GM18511 (cell line): ENCODE data around the gene UBR4.
A peak's percentile ranks its signal among the peaks of the same experiment; 100 is the strongest.
"Not testable (repeated sequence)": the region's sequence is repeated elsewhere in the genome, so short reads cannot be mapped to it uniquely, and the experiment has no call there.

Experiments used
- ATAC-seq: cut with Tn5 transposase; IDR thresholded peaks from one replicate; pipeline ENCODE4 v1.9.1; 2021; ENCODE audit warnings: mild to moderate bottlenecking, moderate library complexity; ENCODE audit not compliant: unreplicated experiment

UBR4 gene

GRCh38 chr1:19220080-19220846 is 10.2 kb upstream of the UBR4 start:
- no peak for ATAC-seq

- ATAC-seq: no peak
These were observed 9.4 kb upstream of the UBR4 start for GRCh38 chr1:19219451-19219850.

DNA sequence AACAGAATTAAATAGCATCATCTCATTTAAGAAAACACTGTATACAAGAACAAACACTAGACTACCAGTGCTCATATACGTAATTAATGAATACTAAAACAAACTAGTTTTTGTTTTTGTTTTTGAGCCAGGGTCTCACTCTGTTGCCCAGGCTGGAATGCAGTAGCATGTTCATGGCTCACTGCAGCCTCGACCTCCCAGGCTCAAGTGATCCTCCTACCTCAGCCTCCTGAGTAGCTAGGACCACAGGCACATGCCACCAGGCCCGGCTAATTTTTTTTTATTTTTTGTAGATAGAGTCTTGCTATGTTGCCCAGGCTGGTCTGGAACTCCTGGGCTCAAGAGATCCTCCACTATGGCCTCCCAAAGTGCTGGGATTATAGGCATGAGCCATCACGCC is 6.5 kb upstream of the UBR4 start:
- not testable (repeated sequence) for ATAC-seq

GRCh38 chr1:19213580-19213979 is 3.5 kb upstream of the UBR4 start:
- no peak for ATAC-seq

- no peak for ATAC-seq
These were observed 2.1 kb upstream of the UBR4 start for GRCh38 chr1:19212167-19212566.

DNA sequence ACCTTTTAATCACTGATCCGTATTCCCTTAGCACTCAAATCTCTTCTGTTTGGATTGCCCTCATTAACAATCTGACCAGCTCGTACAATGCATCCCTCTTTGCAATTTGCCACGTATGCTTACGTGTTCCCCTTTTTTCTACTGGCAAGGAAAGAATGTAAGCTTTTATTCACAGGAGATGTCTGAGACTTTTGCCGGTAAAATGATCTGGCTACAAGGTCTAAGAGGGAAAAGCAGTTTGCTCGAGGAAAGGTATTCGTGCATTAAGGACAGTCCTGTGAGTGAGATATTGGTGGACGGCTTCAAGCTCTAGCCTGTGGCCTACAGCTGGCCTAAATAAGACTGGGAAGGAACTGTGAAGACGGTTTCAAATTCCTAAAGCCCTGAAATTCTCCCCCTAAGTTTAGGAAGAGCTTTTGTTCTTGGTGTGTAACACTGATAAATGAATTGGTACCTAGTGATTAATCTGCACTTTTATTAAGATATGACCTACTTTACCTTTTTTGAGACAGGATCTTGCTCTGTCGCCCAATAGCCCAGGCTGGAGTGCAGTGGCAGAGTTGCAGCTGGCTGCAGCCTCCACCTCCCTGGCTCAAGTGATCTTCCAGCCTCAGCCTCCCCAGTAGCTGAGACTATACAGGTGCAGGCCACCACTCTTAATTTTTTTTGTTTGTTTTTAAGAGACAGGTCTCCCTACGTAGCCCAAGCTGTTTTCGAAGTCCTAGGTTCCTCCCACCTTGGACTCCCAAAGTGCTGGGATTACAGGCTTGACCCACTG is 895 bp upstream of the UBR4 start:
- ATAC-seq: no peak

DNA sequence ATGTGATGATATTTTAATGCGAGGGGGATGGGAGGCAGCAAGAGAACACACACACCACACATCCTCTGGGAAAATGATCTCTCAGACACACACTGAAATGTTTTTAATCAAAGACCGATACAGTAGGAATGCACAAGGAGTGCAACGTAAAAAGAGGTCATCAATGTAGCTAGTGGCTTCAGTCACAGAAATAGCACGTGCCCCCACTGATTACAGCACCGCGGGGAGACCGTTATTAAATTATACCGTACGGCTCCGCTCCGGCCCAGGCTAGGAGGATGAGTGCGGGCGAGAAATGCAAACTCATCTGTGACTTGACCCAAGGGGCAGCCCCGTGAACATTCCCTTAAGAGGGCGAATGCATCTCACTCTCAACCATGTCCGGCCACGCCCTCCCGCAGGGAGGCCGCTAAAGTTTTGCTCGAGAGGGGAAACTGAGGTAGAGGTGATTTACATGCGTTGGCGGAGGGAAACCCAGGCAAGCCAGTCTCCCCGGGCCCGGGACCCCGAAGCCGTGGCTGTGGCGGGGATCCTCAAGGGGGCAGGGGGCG is 552 bp downstream of the UBR4 start:
- peak; percentile 50 for ATAC-seq

DNA sequence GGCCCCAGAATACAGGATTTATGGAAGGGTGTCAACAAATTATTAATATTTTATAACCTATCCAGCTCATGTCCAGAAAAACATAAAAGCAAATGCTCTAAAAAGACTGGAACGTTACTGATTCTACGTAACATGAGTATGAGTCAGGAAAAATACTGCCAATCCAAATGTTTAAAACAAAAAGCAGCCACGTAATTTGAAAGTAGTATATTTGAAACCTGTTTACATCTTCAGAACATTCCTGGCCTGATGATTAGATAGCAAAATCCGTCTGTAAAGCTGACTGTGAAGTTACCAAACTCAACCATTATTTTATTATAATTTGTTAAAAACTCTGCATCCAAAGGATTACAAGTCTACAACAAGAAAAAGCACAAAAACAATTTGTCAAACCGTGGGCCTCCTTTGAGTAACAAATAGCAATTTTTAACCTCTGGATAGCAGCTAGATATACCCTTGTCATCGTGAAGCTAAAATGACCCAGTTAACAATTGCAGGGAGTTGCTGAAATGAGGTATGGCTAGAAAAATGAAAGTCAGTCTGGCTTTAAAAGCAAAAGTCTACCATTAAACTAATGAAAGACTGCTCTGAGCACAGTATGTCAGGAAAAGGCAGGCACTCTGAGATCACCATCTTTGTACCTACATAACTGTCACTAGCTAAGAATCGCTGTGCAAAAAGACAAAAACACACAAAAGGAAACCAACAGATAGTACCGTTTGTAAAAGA is 1.2 kb downstream of the UBR4 start:
- ATAC-seq: no peak

- no peak for ATAC-seq
These were observed 3.1 kb downstream of the UBR4 start for GRCh38 chr1:19206947-19207346.

- no peak for ATAC-seq
These were observed 4.2 kb downstream of the UBR4 start for GRCh38 chr1:19205845-19206244.

- no peak for ATAC-seq
These were observed 4.7 kb downstream of the UBR4 start for GRCh38 chr1:19205403-19205802.

GRCh38 chr1:19204446-19205266 is 5.4 kb downstream of the UBR4 start:
- ATAC-seq: no peak

- ATAC-seq: no peak
These were observed 6.6 kb downstream of the UBR4 start for GRCh38 chr1:19203440-19203839.

DNA sequence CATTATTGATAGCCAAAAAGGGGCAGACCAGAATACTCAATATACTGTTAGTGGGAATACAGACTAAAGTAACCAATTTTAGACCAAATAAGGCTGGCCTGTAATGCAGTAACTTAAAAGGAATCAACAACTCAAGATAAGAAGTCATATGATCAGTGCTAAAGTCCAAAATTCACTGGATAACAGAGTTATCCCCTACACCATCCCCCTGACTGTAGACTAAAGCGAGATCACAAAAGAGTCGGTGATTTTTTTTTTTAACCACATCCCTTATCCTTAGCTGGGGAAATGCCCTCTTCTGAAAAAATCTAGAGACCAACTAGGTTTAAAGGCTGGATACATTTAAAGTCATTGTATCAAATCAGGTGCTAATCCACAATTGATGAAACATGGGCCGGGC is 7.7 kb downstream of the UBR4 start:
- ATAC-seq: no peak

- ATAC-seq: no peak
These were observed 10.0 kb downstream of the UBR4 start for GRCh38 chr1:19199969-19200604.

DNA sequence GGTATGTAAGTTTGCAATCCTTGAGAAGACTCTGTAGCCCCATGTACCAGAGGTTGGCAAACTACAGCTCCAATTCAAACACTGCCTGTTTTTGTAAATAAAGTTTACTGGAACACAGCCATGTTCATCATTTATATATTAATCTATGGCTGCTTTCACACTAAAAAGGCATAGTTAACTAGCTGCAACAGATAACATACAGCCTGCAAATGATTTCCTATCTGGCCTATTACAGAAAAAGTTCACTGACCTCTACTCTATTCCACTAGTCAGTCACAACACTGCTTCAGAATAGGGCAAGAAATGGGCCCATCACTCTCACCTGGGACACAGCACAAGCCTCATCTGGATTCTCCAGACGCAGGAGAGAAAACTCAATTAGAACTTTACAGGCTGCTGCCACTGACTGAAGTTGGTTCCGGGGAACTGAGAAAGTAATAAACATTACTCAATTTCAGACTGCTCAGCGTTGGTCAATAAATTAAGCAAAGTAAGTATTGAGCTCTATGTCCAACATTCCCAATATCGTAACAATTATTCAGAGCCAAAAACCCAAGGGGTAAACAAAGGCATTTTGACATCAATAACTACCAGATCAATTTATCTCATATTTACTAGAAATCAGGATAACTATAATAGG is 10.6 kb downstream of the UBR4 start:
- no peak for ATAC-seq

- no peak for ATAC-seq
These were observed 11.2 kb downstream of the UBR4 start for GRCh38 chr1:19198820-19199219.

- ATAC-seq: no peak
These were observed 12.2 kb downstream of the UBR4 start for GRCh38 chr1:19197845-19198244.

DNA sequence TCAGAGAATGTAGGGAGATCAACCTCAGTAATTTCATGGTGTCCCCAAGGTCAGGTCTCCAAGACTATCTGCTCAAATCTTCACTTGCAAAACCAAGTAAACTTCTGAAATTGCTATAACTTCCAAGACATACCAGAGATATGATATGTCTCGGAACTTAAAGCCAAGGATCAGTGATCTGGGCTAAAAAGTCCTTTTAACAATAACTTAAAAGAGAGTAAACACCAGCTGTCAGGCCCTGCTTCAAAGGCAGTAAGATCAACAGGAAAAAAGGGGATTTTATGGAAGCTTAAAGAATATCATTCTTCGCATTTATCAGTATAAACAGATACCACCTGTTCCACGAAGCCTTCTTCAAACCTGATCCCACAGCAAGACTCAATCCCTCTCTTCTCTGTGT is 13.7 kb downstream of the UBR4 start:
- ATAC-seq: no peak

DNA sequence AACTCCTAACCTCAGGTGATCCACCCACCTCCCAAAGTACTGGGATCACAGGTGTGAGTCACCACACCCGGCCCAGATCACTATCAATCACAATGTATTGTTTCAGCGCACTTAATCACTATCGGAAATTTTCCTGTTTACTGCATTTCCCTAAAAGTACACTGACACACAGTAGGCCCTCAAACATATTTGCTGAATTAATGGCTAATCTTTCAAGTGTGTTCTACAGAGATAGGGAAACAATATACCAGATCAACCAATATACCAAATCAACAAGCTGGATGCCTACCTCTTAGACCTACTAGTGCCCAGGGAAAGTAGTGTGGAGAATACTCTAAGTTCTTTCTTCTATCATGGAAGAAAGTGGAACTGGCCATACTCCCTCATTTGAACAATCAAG is 17.1 kb downstream of the UBR4 start:
- ATAC-seq: no peak
